Keratinocyte (primary cell): Measurements from ENCODE around the gene STK32B.

Experiments
- CTCF ChIP-seq, 3 experiments: IDR thresholded peaks in 1 of 3; conservative IDR thresholded peaks in 1 of 3; optimal IDR thresholded peaks in 1 of 3; 2 replicates in 2 of 3; 3 replicates in 1 of 3; pipeline versions ENCODE3 to v1.5.1; 2011; ENCODE audit warnings: low read length in 3 of 3, mild to moderate bottlenecking in 3 of 3, moderate library complexity in 2 of 3, control low read depth in 1 of 3, inconsistent platforms in 1 of 3; ENCODE audit not compliant: insufficient read depth in 2 of 3; ENCODE audit errors: extremely low read depth in 1 of 3
- EZH2 ChIP-seq: IDR thresholded peaks from one replicate; pipeline ENCODE4 v1.6.1; 2012; ENCODE audit warnings: inconsistent platforms, mild to moderate bottlenecking, low read length, moderate library complexity

- TF ChIP-seq CTCF (optimal IDR thresholded peaks at IDR 0.05 in 1 of 3, IDR thresholded peaks at IDR 0.05 in 1 of 3, conservative IDR thresholded peaks at IDR 0.05 in 1 of 3; ENCODE audit: extremely low read depth in 1 of 3, insufficient read depth in 2 of 3, low read length in 3 of 3), result no peak
- no peak for TF ChIP-seq EZH2
Observed at GRCh38 chr4:5424901-5425300, 373.6 kb downstream of the STK32B start.
